WI38 (cell line): ENCODE data around the gene KDM4C.

ENCODE experiments used
- H3K4me3 ChIP-seq: 2 replicates; pipeline ENCODE4 v1.5.1; 2011; ENCODE audit warnings: low read depth, mild to moderate bottlenecking, control low read depth, low read length
- TF ChIP-seq, protein P1 (sequence below): IDR thresholded peaks from 2 replicates; pipeline ENCODE4 v1.5.1; 2012; ENCODE audit warnings: low read depth, mild to moderate bottlenecking, control low read depth, low read length

KDM4C gene

GRCh38 chr9:7056254-7056653, 298.5 kb downstream of the KDM4C start:
- TF ChIP-seq, protein P1, sequence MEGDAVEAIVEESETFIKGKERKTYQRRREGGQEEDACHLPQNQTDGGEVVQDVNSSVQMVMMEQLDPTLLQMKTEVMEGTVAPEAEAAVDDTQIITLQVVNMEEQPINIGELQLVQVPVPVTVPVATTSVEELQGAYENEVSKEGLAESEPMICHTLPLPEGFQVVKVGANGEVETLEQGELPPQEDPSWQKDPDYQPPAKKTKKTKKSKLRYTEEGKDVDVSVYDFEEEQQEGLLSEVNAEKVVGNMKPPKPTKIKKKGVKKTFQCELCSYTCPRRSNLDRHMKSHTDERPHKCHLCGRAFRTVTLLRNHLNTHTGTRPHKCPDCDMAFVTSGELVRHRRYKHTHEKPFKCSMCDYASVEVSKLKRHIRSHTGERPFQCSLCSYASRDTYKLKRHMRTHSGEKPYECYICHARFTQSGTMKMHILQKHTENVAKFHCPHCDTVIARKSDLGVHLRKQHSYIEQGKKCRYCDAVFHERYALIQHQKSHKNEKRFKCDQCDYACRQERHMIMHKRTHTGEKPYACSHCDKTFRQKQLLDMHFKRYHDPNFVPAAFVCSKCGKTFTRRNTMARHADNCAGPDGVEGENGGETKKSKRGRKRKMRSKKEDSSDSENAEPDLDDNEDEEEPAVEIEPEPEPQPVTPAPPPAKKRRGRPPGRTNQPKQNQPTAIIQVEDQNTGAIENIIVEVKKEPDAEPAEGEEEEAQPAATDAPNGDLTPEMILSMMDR = no peak

DNA sequence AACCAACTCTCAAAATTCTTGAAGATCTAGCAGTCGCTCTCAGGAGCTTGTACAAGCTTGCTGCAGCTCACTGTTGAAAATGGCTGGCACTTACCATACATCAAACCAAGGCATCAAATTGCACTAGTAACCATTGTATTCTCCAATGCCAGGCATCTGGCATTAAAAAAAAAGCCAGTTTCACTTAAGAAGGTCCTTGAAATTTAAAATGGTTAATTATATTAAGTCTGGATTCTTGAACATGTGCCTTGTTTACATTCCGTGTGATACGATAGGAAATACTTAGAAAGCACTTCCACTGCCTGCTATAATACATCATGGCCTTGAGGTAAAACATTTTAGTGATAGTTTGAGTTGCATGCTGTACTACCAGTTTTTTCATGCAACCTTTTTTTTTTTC, 300.7 kb downstream of the KDM4C start:
- H3K4me3 ChIP-seq = no peak overlapping the region
- TF ChIP-seq, protein P1 = no peak

More at GRCh38 chr9:7056254-7056653, 298.5 kb downstream of the KDM4C start:
- H3K4me3 ChIP-seq = no peak overlapping the region

DNA sequence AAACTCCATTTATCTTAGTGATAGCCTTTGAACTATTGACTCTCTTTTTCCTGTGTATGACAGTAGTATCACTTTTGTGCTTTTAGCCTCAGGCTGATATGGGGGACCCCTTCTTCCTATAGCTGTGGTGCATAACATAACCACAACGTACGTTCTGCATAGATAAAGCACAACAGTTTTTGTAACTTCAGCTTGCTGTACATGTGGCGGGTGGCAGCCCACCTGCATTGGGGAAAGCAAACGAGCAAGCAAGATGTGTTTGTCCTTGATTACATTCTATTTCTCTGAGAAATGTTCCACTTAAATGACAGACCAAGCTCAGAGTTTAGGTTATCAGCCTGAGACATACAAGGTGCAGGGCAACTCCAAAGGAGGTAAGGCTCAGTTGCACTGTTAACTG, 309.4 kb downstream of the KDM4C start:
- TF ChIP-seq, protein P1 = no peak
- H3K4me3 ChIP-seq = no peak overlapping the region

- TF ChIP-seq, protein P1 = no peak
- H3K4me3 ChIP-seq = no peak overlapping the region
Measured at GRCh38 chr9:7071916-7072315, 314.1 kb downstream of the KDM4C start.

DNA sequence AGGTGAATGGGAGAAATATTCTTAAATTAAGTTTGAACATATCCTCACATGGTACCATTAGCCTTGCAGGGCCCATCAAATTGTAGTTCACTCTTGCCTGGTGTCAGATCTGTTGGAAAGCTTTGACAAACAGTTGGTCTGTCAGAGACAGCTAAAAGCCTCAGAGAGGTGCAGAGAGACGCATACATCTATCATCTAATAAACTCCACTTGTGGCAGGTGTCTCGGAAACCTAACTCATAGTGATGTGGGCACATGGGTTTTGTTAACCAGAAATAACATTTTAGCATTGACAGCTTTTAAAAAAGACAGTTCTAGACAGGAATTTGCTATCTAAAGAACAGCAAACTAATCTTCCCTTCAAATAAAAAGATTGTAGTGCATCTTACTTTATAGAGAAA, 315.9 kb downstream of the KDM4C start:
- TF ChIP-seq, protein P1 = no peak
- H3K4me3 ChIP-seq = no peak overlapping the region

- TF ChIP-seq, protein P1 = no peak
- no peak overlapping the region for H3K4me3 ChIP-seq
Measured at GRCh38 chr9:7075154-7075553, 317.4 kb downstream of the KDM4C start.

DNA sequence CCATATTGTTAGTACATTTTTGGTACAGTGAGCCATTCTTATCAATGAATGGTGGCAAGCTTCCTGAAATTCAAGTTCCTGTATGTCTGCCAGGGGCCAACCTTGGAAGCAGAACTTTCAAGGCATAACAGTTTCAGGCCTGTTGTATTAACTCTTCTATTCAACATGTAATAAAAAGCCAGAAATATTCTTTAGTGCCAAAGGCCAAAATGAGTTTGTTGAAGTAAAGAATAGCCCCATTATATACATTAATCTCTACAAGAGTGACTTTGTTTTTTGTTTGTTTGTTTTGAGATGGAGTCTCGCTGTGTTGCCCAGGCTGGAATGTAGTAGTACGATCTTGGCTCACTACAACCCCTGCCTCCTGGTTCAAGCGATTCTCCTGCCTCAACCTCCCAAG, 321.3 kb downstream of the KDM4C start:
- TF ChIP-seq, protein P1 = no peak
- H3K4me3 ChIP-seq = no peak overlapping the region
